K562 (cell line): ENCODE data around the gene PPP1R13L. TPM values are rescaled to one million over a fixed set of nuclear protein-coding genes. Genes with fewer than 3 reads are reported as not detected.

Experiments
- CHCHD3 ChIP-seq: fragments of 250-450 bp; sonication (Bioruptor Pico); IDR thresholded peaks from 2 replicates; pipeline ENCODE4 v2.1.2; 2022; ENCODE audit warnings: mild to moderate bottlenecking
- JUNB ChIP-seq: fragments of 450-650 bp; formaldehyde crosslinking; conservative IDR thresholded peaks from 2 replicates; pipeline ENCODE4 v1.4.0; 2020; ENCODE audit warnings: mild to moderate bottlenecking
- MYNN ChIP-seq, 2 experiments: sonication (generic); formaldehyde crosslinking in 1 of 2; IDR thresholded peaks; 2 replicates each; pipeline versions ENCODE4 v1.5.0 to v1.6.1; 2016 to 2020; ENCODE audit warnings: antibody characterized with exemption in 1 of 2, missing genetic modification reagents in 1 of 2
- NEUROD1 ChIP-seq: fragments of 150-350 bp; IDR thresholded peaks from 2 replicates; pipeline ENCODE4 v1.6.1; 2014; ENCODE audit warnings: borderline replicate concordance, low read length, low read depth; ENCODE audit not compliant: partially characterized antibody
- NUFIP1 ChIP-seq: fragments of 450-650 bp; IDR thresholded peaks from 2 replicates; pipeline ENCODE4 v1.6.1; 2018; ENCODE audit not compliant: partially characterized antibody
- SMARCA5 ChIP-seq: fragments of 450-650 bp; IDR thresholded peaks from 2 replicates; pipeline ENCODE4 v1.6.1; 2016
- TBP ChIP-seq: optimal IDR thresholded peaks from 2 replicates; pipeline ENCODE3; 2011; ENCODE audit warnings: low read depth, low read length, improper control_type of control experiment
- TOE1 ChIP-seq, 2 experiments: fragments of 450-650 bp in 1 of 2; sonication (generic) in 1 of 2; formaldehyde crosslinking in 1 of 2; IDR thresholded peaks; 2 replicates each; pipeline versions ENCODE4 v1.7.1 to v1.8.0; 2016 to 2022; ENCODE audit warnings: borderline replicate concordance in 2 of 2, mild to moderate bottlenecking in 2 of 2, antibody characterized with exemption in 1 of 2, inconsistent platforms in 1 of 2, low read depth in 1 of 2, missing genetic modification reagents in 1 of 2, moderate library complexity in 1 of 2
- ZNF699 ChIP-seq: fragments of 250-450 bp; sonication (Bioruptor Pico); IDR thresholded peaks from 2 replicates; pipeline ENCODE4 v1.8.0; 2021; ENCODE audit warnings: mild to moderate bottlenecking, moderate library complexity; ENCODE audit not compliant: insufficient replicate concordance
- ZNF707 ChIP-seq: fragments of 250-450 bp; sonication (Bioruptor Pico); conservative IDR thresholded peaks from 2 replicates; pipeline ENCODE4 v1.8.0; 2022; ENCODE audit warnings: inconsistent platforms, mild to moderate bottlenecking, moderate library complexity
- ZNF717 ChIP-seq: fragments of 250-450 bp; sonication (Bioruptor Pico); IDR thresholded peaks from 2 replicates; pipeline ENCODE4 v1.5.0; 2021
- ZNF79 ChIP-seq: fragments of 250-450 bp; sonication (Bioruptor Pico); IDR thresholded peaks from 2 replicates; pipeline ENCODE4 v1.4.0; 2020; ENCODE audit warnings: low read depth, mild to moderate bottlenecking, moderate library complexity
- polyA plus RNA-seq, 8 experiments: library from polyadenylated mRNA; depleted of rRNA in 4 of 8; stranded (reverse) in 5 of 8; unstranded in 3 of 8; fragments of >200 nt; fragmentation: Nextera tagmentation in 2 of 8; fragmentation: Illumina TruSeq in 1 of 8; extraction: Ambion mirVana in 2 of 8; extraction: Trizol in 1 of 8; gene quantifications; 2 replicates each; pipeline versions ENCODE4 v1.2.1 to v1.2.3, GENCODE V29; 2011 to 2014; ENCODE audit warnings: inconsistent platforms in 1 of 8, missing spikeins in 1 of 8
- total RNA-seq, 7 experiments: library from RNA; depleted of rRNA in 6 of 7; stranded (reverse); fragments of >200 nt in 6 of 7; fragmentation: Illumina TruSeq in 2 of 7; extraction: Trizol in 2 of 7; gene quantifications; 2 replicates each; pipeline versions ENCODE4 v1.2.1 to v1.2.3, GENCODE V29; 2011 to 2021; ENCODE audit warnings: low replicate concordance in 1 of 7
- TF ChIP-seq, protein P1 (sequence below): sonication (generic); formaldehyde crosslinking; IDR thresholded peaks from 2 replicates; pipeline ENCODE4 v1.8.1; 2023; ENCODE audit warnings: missing genetic modification reagents, mild to moderate bottlenecking, borderline replicate concordance
- TF ChIP-seq, protein P2 (sequence below): fragments of 450-650 bp; formaldehyde crosslinking; IDR thresholded peaks from 2 replicates; pipeline ENCODE4 v1.4.0; 2020; ENCODE audit warnings: mild to moderate bottlenecking, moderate library complexity
- TF ChIP-seq, protein P3 (sequence below): fragments of 450-650 bp; formaldehyde crosslinking; IDR thresholded peaks from 2 replicates; pipeline ENCODE4 v1.4.0; 2022; ENCODE audit warnings: mild to moderate bottlenecking, moderate library complexity

Gene PPP1R13L
- total and polyA plus RNA-seq, 9 of the 15 experiments (the other 6 are each of a cell fraction or from before 2014, with no cell fraction given): 0.32 to 6.7 (median 2.0) TPM

DNA sequence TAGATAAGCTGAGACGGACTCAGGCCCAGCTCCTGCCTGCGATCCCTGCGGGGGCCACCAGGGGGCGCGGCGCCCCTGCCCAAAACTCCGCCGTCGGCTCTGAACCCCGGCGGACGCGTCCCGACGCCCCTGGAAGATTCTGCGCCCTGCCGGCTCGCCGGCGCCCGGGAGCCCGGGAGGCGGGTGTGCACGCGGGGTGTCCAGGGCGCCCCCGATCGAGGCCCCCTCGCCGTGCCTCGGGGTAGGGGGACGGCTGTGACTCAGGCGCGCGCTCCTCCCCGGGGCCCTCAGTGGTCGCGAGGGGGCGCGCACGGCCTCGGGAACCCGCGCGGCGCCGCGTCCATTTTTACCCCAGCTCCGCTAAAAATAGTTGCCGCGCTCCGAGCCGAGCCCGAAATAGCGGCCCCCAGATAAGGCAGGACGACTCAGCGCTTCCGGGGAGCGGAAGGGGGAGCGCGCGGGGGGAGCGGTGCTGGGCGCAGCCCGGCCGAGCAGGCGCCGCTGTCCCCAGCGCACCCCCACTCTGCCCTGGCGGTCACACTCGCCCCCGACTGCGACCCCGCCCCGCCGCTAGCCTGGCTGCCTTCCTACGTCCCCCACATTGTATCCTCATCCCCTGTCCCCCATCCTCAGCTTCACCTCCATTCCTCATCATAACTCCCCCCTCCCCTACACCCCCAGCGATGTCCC lies 34.8 kb upstream of the PPP1R13L start (continued):
- TF ChIP-seq, protein P1, sequence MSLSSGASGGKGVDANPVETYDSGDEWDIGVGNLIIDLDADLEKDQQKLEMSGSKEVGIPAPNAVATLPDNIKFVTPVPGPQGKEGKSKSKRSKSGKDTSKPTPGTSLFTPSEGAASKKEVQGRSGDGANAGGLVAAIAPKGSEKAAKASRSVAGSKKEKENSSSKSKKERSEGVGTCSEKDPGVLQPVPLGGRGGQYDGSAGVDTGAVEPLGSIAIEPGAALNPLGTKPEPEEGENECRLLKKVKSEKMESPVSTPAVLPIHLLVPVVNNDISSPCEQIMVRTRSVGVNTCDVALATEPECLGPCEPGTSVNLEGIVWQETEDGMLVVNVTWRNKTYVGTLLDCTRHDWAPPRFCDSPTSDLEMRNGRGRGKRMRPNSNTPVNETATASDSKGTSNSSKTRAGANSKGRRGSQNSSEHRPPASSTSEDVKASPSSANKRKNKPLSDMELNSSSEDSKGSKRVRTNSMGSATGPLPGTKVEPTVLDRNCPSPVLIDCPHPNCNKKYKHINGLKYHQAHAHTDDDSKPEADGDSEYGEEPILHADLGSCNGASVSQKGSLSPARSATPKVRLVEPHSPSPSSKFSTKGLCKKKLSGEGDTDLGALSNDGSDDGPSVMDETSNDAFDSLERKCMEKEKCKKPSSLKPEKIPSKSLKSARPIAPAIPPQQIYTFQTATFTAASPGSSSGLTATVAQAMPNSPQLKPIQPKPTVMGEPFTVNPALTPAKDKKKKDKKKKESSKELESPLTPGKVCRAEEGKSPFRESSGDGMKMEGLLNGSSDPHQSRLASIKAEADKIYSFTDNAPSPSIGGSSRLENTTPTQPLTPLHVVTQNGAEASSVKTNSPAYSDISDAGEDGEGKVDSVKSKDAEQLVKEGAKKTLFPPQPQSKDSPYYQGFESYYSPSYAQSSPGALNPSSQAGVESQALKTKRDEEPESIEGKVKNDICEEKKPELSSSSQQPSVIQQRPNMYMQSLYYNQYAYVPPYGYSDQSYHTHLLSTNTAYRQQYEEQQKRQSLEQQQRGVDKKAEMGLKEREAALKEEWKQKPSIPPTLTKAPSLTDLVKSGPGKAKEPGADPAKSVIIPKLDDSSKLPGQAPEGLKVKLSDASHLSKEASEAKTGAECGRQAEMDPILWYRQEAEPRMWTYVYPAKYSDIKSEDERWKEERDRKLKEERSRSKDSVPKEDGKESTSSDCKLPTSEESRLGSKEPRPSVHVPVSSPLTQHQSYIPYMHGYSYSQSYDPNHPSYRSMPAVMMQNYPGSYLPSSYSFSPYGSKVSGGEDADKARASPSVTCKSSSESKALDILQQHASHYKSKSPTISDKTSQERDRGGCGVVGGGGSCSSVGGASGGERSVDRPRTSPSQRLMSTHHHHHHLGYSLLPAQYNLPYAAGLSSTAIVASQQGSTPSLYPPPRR (CRISPR knock-in tag): no peak
- TF ChIP-seq TOE1 (IDR thresholded peaks at IDR 0.05; ENCODE audit: borderline replicate concordance) (no peak; the same call in 1 of the 2 replicates), TOE1 (CRISPR knock-in tag; IDR thresholded peaks at IDR 0.05; ENCODE audit: borderline replicate concordance, low read depth) (no peak), SMARCA5 (no peak), NEUROD1 (peak; percentile 61), ZNF79 (CRISPR knock-in tag) (no peak), TBP (peak; percentile 67), MYNN (IDR thresholded peaks at IDR 0.05) (peak; percentile 82), MYNN (CRISPR knock-in tag; IDR thresholded peaks at IDR 0.05) (no peak), ZNF699 (CRISPR knock-in tag) (no peak), JUNB (CRISPR knock-in tag) (no peak), NUFIP1 (no peak), CHCHD3 (no peak), ZNF707 (CRISPR knock-in tag) (no peak), ZNF717 (CRISPR knock-in tag) (no peak)
- TF ChIP-seq, protein P2, sequence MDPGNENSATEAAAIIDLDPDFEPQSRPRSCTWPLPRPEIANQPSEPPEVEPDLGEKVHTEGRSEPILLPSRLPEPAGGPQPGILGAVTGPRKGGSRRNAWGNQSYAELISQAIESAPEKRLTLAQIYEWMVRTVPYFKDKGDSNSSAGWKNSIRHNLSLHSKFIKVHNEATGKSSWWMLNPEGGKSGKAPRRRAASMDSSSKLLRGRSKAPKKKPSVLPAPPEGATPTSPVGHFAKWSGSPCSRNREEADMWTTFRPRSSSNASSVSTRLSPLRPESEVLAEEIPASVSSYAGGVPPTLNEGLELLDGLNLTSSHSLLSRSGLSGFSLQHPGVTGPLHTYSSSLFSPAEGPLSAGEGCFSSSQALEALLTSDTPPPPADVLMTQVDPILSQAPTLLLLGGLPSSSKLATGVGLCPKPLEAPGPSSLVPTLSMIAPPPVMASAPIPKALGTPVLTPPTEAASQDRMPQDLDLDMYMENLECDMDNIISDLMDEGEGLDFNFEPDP: no peak
- TF ChIP-seq, protein P3, sequence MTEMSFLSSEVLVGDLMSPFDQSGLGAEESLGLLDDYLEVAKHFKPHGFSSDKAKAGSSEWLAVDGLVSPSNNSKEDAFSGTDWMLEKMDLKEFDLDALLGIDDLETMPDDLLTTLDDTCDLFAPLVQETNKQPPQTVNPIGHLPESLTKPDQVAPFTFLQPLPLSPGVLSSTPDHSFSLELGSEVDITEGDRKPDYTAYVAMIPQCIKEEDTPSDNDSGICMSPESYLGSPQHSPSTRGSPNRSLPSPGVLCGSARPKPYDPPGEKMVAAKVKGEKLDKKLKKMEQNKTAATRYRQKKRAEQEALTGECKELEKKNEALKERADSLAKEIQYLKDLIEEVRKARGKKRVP (CRISPR knock-in tag): 0 out of 2 replicates have a peak, but pooled peaks have one; percentile 27
